Thoracic aorta (tissue), 2 donors: ENCODE results near the gene PPIB. TPM values are rescaled to one million over a fixed set of nuclear protein-coding genes. Genes with fewer than 3 reads are reported as not detected.
A peak's percentile ranks its signal among the peaks of the same experiment; 100 is the strongest.

ENCODE experiments used
- ATAC-seq: fragments of 150-250 bp; one replicate; pipeline ENCODE4 v1.8.0; 2017; ENCODE audit warnings: low read depth; ENCODE audit not compliant: insufficient number of reproducible peaks, low FRiP score
- DNase-seq: peaks from one replicate; pipeline ENCODE4 v3.0.0-alpha.2; 2020; ENCODE audit warnings: low spot score
- H3K27ac ChIP-seq, 2 donors: fragments of 200-600 bp; sonication (generic); 1 replicate in 1 of 2; 2 replicates in 1 of 2; pipeline ENCODE4 v1.5.1; 2016; ENCODE audit warnings: mild to moderate bottlenecking in 2 of 2, moderate library complexity in 2 of 2
- H3K27me3 ChIP-seq: fragments of 200-600 bp; sonication (generic); replicated peaks from 2 replicates; pipeline ENCODE4 v1.6.0; 2016; ENCODE audit warnings: mild to moderate bottlenecking; ENCODE audit not compliant: insufficient read depth
- H3K36me3 ChIP-seq: fragments of 200-600 bp; sonication (generic); one replicate; pipeline ENCODE4 v1.5.1; 2016
- H3K4me1 ChIP-seq, 2 donors: fragments of 200-600 bp; sonication (generic); 1 replicate in 1 of 2; 2 replicates in 1 of 2; pipeline versions ENCODE4 v1.5.1 to v1.6.0; 2016; ENCODE audit warnings: low read depth in 2 of 2, mild to moderate bottlenecking in 1 of 2; ENCODE audit not compliant: control insufficient read depth in 1 of 2
- H3K4me3 ChIP-seq: fragments of 200-600 bp; sonication (generic); 2 replicates; pipeline ENCODE4 v1.5.1; 2016; ENCODE audit warnings: mild to moderate bottlenecking
- H3K9me3 ChIP-seq: fragments of 200-600 bp; sonication (generic); 2 replicates; pipeline ENCODE4 v1.5.1; 2016
- CTCF ChIP-seq: fragments of 200-600 bp; sonication (generic); IDR thresholded peaks from one replicate; pipeline ENCODE4 v1.5.1; 2019; ENCODE audit warnings: antibody characterized with exemption
- total RNA-seq, 2 donors: library from RNA; depleted of rRNA; stranded (reverse); fragments of >200 nt; gene quantifications; one replicate each; pipeline versions ENCODE4 v1.1.0 to v1.2.3, GENCODE V29; 2016

The PPIB gene
- total RNA-seq, 2 donors from 2014 or later, result 288 to 331 TPM

DNA sequence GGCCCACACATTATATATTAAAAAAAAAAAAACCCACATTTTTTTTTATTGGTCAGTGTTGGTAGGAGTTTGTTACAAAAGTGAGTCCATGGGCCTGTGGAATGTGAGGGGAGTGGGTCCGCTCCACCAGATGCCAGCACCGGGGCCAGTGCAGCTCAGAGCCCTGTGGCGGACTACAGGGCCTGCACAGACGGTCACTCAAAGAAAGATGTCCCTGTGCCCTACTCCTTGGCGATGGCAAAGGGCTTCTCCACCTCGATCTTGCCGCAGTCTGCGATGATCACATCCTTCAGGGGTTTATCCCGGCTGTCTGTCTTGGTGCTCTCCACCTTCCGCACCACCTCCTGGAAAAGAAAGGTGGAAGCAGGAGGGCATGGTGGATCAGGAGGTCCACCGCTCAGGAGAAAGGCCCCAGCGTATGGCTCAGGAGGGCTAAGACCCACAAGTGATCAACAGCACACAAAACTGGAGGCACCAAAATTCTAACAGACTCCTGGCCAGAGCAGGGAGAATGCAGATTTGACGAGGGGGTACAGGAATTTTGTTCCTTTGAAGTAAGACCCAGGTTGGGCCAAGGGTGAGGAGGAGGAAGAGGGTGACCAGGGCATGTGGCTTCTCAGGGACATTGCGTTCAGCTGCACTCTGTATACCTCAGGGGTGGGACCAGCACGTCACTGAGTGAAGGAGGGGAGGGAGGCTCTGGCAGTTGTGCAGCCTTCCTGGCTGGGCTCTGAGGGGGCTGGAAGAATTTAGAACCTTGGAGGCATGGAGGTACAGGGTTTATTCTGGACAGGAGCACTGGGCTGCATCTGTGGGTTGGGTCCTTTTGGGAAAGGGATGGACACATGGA, 6.8 kb downstream of the PPIB start:
- no peak for ATAC-seq
- H3K4me1 ChIP-seq, result peaks cover 28 to 46% of the 10 kb centered on the region in 2 donors

DNA sequence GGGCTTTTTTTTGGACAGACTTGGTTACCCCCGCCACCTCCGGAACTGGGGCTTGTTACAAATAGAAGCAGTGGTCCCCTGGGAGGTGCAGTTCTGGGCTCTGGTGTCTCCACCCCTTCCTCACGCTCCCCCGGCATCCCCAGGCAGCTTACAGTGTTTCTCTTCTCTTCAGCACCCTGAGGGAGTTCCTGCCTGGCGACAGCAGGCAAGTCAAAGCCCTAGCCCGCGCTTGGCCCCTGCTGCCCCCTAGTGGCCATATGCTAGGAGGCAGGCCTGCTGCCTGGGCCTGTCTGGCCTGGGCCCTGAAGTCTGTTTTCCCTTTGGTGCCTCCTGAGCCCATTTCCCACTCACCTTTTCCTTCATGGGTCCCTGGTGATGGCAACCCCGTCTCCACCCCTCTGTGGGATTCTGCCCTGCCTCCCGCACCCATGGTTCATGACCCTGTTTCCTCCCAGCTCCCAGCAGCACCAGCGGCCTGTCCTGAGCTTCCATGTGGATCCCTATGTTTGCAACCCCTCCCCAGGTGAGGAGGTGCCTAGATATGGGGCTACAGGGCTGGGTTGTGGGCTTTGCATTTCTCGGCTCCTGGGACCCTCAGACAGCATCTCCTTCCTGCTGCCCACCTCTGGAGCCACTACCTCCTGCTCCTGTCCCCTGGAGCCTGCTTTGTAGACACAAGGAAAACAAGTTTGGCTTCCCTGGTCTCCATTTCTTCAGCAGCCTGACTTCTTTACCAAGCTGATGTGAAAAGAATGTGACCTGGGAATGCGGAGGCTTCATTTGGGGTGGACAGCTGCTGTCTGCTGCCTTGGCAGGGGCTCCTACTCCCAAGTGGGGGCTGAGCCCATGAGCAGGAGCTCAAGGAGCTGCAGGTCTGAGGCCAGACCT, 9.1 kb downstream of the PPIB start:
- peaks cover 32% of the 10 kb centered on the region for H3K36me3 ChIP-seq
- no peak overlapping the region for H3K27ac ChIP-seq

More for the DNA sequence above, 6.8 kb downstream of the PPIB start:
- no peak overlapping the region for H3K4me3 ChIP-seq
- no peak overlapping the region for H3K27ac ChIP-seq
- no peak for TF ChIP-seq CTCF
- DNase-seq, result no peak
- H3K9me3 ChIP-seq, result no peaks in the 10 kb centered on the region
- H3K27me3 ChIP-seq, result peaks cover 6% of the 10 kb centered on the region
- peaks cover 53% of the 10 kb centered on the region for H3K36me3 ChIP-seq

DNA sequence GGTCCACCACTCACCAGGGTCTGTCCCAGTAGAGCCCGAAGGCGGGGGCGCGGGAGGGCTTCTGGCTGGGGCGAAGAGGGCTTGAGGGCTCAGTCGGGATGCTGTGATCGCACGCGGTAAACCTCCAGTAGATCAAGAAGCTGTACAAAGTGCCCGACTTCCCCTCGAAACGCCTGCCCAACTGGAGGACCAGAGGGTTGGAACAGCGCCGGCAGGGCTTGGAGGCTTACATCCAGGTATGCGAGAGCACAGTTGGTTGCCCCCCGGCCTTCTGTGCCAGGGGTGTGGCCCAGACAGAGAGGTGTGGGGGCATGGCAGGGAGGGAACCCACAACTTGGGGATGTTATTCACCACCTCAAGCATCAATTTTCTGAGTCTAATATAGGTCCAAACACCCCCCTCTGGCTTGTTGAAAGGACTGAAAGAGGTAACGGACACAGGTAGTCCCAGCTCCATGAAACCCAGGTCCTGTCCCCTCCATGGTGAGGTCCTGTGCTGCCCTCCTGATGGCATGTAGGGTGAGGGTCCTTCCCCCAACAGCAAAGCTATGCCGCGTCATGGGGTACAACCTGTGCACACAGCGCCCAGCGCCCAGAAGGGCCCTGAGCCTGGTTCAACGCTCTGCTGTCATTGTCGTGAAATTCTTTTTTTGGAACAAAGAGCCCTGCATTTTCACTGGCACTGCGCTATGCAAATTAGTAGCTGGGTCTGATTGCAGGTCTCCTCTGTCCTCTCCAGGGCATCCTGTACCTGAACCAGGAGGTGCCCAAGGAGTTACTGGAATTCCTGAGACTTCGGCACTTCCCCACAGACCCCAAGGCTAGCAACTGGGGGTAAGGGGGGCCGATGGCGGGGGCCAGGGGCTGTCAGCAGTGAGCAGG, 10.1 kb downstream of the PPIB start:
- ATAC-seq, result no peak
- H3K4me3 ChIP-seq, result peak overlapping the region; percentile 68
- DNase-seq, result no peak

More for the DNA sequence above, 9.1 kb downstream of the PPIB start:
- H3K27me3 ChIP-seq, result peaks cover 6% of the 10 kb centered on the region
- peaks cover 21 to 30% of the 10 kb centered on the region in 2 donors for H3K4me1 ChIP-seq
- peak; percentile 44 for ATAC-seq
- DNase-seq, result peak; percentile 64
- H3K4me3 ChIP-seq, result peak overlapping the region; percentile 29
- peak; percentile 98 for TF ChIP-seq CTCF
- no peaks in the 10 kb centered on the region for H3K9me3 ChIP-seq

GRCh38 chr15:64151727-64152506, 10.9 kb downstream of the PPIB start, which contains the start of gene SNX22:
Gene SNX22 (plus strand): TSS chr15:64151731. CDS start chr15:64151776, 45 bp downstream.
- Histone ChIP-seq H3K4me3 (peak within 1 kb of the TSS; percentile 68), H3K27ac (no peak within 1 kb of the TSS), H3K4me1 (peaks cover 21 to 30% of the 10 kb centered on the region in 2 donors), H3K9me3 (no peaks in the 10 kb centered on the region), H3K36me3 (peaks cover 15% of the 10 kb centered on the region), H3K27me3 (peaks cover 6% of the 10 kb centered on the region)
- ATAC-seq (no peak), DNase-seq (no peak)
- no peak for TF ChIP-seq CTCF

More for the DNA sequence above, 10.1 kb downstream of the PPIB start:
- no peak overlapping the region for H3K27ac ChIP-seq
- peaks cover 21 to 30% of the 10 kb centered on the region in 2 donors for H3K4me1 ChIP-seq
- no peak for TF ChIP-seq CTCF
- H3K36me3 ChIP-seq, result peaks cover 23% of the 10 kb centered on the region
- peaks cover 6% of the 10 kb centered on the region for H3K27me3 ChIP-seq
- no peaks in the 10 kb centered on the region for H3K9me3 ChIP-seq
